Right lung (tissue), 10 donors: ENCODE data around the gene ME1. TPM values are rescaled to one million over a fixed set of nuclear protein-coding genes. Genes with fewer than 3 reads are reported as not detected.
"Not testable (repeated sequence)": the region's sequence is repeated elsewhere in the genome, so short reads cannot be mapped to it uniquely, and the experiment has no call there.

Source experiments
- DNase-seq, 2 donors: peaks; one replicate each; pipeline ENCODE4 v3.0.0-alpha.2; 2013
- long read RNA-seq, 8 donors: transcript quantifications; one replicate each; lab custom pipeline, GENCODE V29; 2026
- polyA plus RNA-seq, 5 donors: library from polyadenylated mRNA; unstranded; fragments of 120-200 nt; gene quantifications; one replicate each; pipeline versions ENCODE4 v1.2.1 to v1.2.3, GENCODE V29; 2013; ENCODE audit warnings: inconsistent platforms in 1 of 5, low replicate concordance in 1 of 5; ENCODE audit not compliant: insufficient read length in 5 of 5, insufficient read depth in 1 of 5

The ME1 gene
- polyA plus RNA-seq, result 10 to 100 TPM in 4 of 5 donors, 1 to 10 TPM in 1; 8.5 to 15.1 (median 11.1) TPM
- long read RNA-seq, donor 1, transcript ME1-201 (14 exons, 3,371 nt), result major isoform, 6 of 6 reads
- long read RNA-seq, donor 1, partial matches to known transcripts, result 0 of 6 reads
- long read RNA-seq, donor 1, other reads (novel, unspliced or antisense), result 0 of 6 reads
- long read RNA-seq, donor 2, partial matches to known transcripts, result 0 of 3 reads
- long read RNA-seq, donor 2, other reads (novel, unspliced or antisense), result 0 of 3 reads
- long read RNA-seq, donor 3, partial matches to known transcripts, result 0 of 4 reads
- long read RNA-seq, donor 3, other reads (novel, unspliced or antisense), result 0 of 4 reads
- long read RNA-seq, donor 4, partial matches to known transcripts, result 0 of 1 reads
- long read RNA-seq, donor 4, other reads (novel, unspliced or antisense), result 0 of 1 reads
- long read RNA-seq, donor 5, partial matches to known transcripts, result 0 of 3 reads
- long read RNA-seq, donor 5, other reads (novel, unspliced or antisense), result 0 of 3 reads
- long read RNA-seq, donor 6, transcript ME1-201 (14 exons, 3,371 nt), result major isoform, 6 of 6 reads
- long read RNA-seq, donor 6, partial matches to known transcripts, result 0 of 6 reads
- long read RNA-seq, donor 6, other reads (novel, unspliced or antisense), result 0 of 6 reads
- long read RNA-seq, donor 7, partial matches to known transcripts, result 8 of 8 reads
- long read RNA-seq, donor 7, other reads (novel, unspliced or antisense), result 0 of 8 reads
- long read RNA-seq, donor 8, result 0 reads

- DNase-seq, result peak in 1 of 2 donors; percentile 45
These were observed at the start of gene ME1 for GRCh38 chr6:83430611-83431544. Gene ME1 (minus strand): TSS chr6:83431051. CDS start chr6:83430954, 97 bp downstream.

- DNase-seq, result no peak
These were observed 49.6 kb upstream of the ME1 start for GRCh38 chr6:83480470-83480869.

GRCh38 chr6:83479389-83479788 is 48.5 kb upstream of the ME1 start:
- no peak for DNase-seq

- DNase-seq, result no peak
These were observed 46.1 kb upstream of the ME1 start for GRCh38 chr6:83476971-83477370.

GRCh38 chr6:83474309-83474708 is 43.5 kb upstream of the ME1 start:
- no peak for DNase-seq

- DNase-seq, result no peak
These were observed 41.9 kb upstream of the ME1 start for GRCh38 chr6:83472767-83473166.

- DNase-seq, result no peak
These were observed 39.7 kb upstream of the ME1 start for GRCh38 chr6:83470587-83470986.

GRCh38 chr6:83470001-83470400 is 39.1 kb upstream of the ME1 start:
- no peak for DNase-seq

GRCh38 chr6:83467620-83468036 is 36.8 kb upstream of the ME1 start:
- DNase-seq, result no peak

GRCh38 chr6:83466328-83466727 is 35.5 kb upstream of the ME1 start:
- no peak for DNase-seq

GRCh38 chr6:83464381-83465140 is 33.7 kb upstream of the ME1 start:
- DNase-seq, result no peak

GRCh38 chr6:83463886-83464285 is 33.0 kb upstream of the ME1 start:
- no peak for DNase-seq

GRCh38 chr6:83462524-83462923 is 31.7 kb upstream of the ME1 start:
- no peak for DNase-seq

- no peak for DNase-seq
These were observed 30.6 kb upstream of the ME1 start for GRCh38 chr6:83461438-83461837.

GRCh38 chr6:83459663-83460062 is 28.8 kb upstream of the ME1 start:
- no peak for DNase-seq

- not testable (repeated sequence) for DNase-seq
These were observed 19.2 kb upstream of the ME1 start for GRCh38 chr6:83450015-83450414.

GRCh38 chr6:83444086-83444699 is 13.3 kb upstream of the ME1 start:
- DNase-seq, result not testable (repeated sequence)

GRCh38 chr6:83443516-83443915 is 12.7 kb upstream of the ME1 start:
- DNase-seq, result no peak

- DNase-seq, result no peak
These were observed 11.9 kb upstream of the ME1 start for GRCh38 chr6:83442752-83443151.

- no peak for DNase-seq
These were observed 8.3 kb upstream of the ME1 start for GRCh38 chr6:83439201-83439600.

- no peak for DNase-seq
These were observed 5.8 kb upstream of the ME1 start for GRCh38 chr6:83436674-83437073.
